GM13976 (cell line): Measurements from ENCODE around the gene TSHZ2.

Experiments
- DNase-seq: peaks from one replicate; pipeline ENCODE4 v3.0.0; 2012; ENCODE audit warnings: low spot score
- in situ Hi-C: fragments of 300-500 bp; cut with MboI; formaldehyde crosslinking; loops from one replicate; pipeline ENCODE4 v1.12.0; 2022; ENCODE audit warnings: low sequenced_read_pairs, mixed read lengths, inconsistent platforms; ENCODE audit not compliant: unreplicated experiment
- TF ChIP-seq, protein P1 (sequence below): IDR thresholded peaks from 2 replicates; pipeline ENCODE4 v1.5.1; 2012; ENCODE audit warnings: borderline replicate concordance, mild to moderate bottlenecking; ENCODE audit not compliant: insufficient read depth; ENCODE audit errors: extremely low read depth, missing control alignments, control extremely low read depth

TSHZ2 gene

DNA sequence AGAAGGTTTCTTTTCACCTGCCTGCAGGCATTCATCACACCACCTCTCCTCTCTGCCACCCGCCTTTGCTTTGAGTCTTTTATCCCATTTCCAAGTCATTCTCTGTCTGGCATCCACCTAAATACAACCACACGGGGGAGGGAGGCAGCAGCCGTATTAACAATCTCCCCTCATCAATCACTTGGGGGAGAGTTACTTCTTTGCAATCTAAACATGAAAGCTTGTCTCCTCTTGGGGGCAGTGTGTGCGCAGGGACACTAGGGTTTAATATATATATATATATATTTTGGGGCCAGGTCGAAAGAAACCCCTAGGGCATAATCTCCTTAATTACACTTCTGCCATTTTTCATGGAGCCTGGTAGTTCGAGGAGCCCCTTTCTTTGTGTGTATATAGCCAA lies 214.5 kb downstream of the TSHZ2 start:
- TF ChIP-seq, protein P1, sequence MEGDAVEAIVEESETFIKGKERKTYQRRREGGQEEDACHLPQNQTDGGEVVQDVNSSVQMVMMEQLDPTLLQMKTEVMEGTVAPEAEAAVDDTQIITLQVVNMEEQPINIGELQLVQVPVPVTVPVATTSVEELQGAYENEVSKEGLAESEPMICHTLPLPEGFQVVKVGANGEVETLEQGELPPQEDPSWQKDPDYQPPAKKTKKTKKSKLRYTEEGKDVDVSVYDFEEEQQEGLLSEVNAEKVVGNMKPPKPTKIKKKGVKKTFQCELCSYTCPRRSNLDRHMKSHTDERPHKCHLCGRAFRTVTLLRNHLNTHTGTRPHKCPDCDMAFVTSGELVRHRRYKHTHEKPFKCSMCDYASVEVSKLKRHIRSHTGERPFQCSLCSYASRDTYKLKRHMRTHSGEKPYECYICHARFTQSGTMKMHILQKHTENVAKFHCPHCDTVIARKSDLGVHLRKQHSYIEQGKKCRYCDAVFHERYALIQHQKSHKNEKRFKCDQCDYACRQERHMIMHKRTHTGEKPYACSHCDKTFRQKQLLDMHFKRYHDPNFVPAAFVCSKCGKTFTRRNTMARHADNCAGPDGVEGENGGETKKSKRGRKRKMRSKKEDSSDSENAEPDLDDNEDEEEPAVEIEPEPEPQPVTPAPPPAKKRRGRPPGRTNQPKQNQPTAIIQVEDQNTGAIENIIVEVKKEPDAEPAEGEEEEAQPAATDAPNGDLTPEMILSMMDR, result no peak
- in situ Hi-C loops, result no loop called here

DNA sequence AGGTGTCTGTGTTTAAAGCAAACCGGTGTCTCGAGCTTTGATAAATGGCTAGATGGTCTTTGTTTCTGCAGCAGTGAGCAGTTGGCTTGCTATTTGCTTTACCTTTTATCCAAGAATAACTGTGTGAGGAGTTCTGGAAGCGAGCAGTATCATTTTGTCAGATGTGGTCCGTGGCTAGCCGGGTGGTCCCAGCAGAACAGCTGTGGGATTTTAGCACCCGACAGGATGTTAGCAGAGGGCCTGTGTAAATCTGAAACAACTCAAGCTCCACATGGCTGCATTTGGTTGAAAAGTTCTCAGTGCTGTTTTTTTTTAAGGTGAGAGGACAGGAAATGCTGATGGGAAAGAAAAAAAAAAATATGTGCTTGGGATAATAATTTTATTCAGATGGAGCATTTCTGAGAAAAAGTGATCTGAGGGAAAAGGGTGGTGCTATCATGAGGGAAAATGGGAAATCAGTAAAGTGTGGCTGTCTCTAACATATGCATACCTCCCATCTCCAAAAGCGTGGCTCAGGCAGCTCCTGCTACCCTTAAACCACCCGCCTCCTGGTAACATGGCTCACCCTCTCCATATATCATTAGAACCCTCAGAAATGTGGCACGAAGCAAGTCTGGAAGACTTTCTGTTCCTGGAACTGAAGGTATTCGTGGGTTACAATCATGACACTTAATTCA lies 215.4 kb downstream of the TSHZ2 start:
- DNase-seq, result no peak
- in situ Hi-C loops, result no loop called here
- TF ChIP-seq, protein P1, result no peak

More for the DNA sequence above, 214.5 kb downstream of the TSHZ2 start:
- no peak for DNase-seq

DNA sequence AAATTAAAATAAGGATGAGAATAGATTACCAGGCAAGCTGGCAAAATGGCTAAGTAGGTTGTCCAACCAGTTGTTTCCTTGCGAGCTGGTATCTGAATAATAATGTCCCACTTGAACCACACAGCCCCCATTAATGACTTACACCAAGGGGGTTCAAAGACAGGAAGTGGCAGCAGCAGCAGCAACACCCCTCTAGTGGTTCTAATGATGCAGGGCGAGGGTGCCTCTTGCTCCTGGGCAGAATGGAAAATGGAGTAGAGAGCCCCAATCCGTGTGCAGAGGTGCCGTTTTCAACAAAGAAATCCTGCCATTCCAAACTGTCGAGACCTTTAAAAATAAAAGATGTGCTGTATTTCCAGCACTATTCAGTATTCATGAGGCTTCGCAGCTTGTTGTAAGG lies 218.1 kb downstream of the TSHZ2 start:
- in situ Hi-C loops, result no loop called here
- no peak for DNase-seq
- TF ChIP-seq, protein P1, result no peak

DNA sequence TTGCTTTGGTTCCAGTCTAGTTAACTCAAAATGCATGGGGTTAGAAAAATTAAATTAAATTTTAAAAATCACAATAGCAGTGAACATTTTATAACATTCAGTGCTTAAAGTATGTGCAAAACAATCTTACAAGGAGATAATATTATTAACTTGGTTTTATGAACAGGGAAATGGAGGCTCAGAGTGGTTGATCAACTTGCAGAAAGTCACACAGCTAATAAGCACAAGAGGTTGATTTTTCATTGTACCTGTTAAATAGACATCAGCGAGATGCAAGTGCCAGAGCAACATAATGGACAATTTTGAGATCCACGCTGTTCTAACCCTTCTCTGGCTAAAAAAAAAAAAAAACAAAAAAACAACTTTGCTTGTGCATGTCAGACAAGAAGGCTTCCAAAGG lies 219.8 kb downstream of the TSHZ2 start:
- in situ Hi-C loops, result no loop called here
- DNase-seq, result no peak
- TF ChIP-seq, protein P1, result no peak

DNA sequence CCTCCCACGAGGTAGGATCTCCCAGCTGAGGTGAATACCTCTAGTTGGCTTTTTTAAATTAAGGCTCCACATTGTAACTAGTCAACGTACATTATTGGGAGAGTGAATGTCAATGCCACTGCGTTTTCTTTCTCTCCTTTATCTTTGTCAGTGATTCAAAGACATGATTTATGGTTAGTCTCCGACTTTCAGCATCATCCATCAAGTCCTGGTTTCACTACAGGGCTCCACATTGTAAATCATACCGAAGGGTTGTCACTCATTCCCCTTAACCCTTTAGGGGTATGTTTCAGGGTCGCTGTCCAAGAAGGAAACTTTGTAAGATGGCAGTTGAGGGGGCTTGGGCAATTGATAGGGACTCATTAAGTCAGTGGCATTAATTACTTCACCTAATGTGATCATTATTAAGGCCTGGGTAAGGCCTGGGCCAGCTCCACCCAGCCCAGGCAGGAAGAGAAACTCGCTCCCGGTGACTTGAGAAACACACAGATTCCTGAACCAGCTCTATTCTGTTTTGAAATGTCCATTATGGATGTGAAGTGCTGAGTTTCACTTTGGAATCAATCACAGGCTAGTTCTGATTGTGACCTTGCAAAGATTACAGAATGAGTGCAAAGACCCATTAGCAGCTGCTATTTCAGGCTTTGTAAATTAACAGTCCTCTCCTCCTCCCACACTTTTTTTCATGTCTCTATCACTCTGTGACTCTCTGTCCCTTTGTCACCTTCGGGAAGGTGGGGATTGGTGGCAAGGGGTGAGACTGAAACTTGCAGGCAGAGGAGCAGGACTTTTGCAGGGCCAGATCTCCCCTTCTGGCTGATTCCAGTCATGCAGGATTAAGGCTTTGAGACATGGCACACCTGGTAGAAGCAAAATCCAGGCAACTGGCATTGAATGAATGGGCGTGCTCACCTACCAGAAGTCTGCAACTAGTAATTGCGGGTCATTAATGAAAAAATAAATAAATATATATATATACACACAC lies 222.4 kb downstream of the TSHZ2 start:
- in situ Hi-C loops, result no loop called here
- TF ChIP-seq, protein P1, result no peak
- DNase-seq, result no peak

DNA sequence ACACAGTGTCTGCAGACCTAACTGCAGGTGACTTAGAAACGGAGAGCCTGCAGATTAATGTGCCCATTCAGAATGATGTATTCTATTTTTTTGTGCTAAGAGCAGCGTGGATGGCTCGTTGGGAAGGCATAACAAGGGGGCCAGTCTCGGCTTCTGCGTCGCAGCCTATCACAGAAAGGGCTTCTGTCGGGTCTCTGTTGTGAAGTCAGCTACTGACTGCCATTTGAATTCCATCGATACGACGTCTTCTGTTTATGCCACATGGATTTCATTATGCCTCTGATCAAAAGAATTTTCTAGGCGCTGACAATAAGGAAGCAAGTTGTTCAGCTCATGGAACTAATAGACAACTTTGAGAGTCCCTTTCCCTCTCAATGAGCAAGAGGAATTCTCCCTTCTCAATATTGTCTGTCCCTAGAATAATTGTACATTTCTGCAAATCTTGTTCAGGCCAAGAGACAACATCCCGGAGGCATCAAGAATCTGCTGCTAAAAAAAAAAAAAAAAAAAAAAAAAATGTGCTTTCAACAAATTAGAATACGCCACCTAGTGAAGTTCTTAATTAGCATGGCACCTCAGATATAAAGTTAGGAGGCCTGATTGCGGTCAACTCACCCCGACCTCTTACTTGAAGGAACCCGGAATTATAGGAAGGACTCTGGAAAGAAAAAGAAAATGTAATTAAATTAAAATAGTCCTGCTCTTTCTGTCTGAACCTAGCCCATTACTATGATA lies 223.9 kb downstream of the TSHZ2 start:
- no peak for DNase-seq
- in situ Hi-C loops, result no loop called here
- TF ChIP-seq, protein P1, result no peak
